IPS-18a (cell line): ENCODE measurements around the gene ANXA6.

Experiments used
- H3K27ac ChIP-seq: one replicate; pipeline ENCODE4 v1.5.1; 2013; ENCODE audit warnings: low read length
- H3K27me3 ChIP-seq: one replicate; pipeline ENCODE4 v1.6.1; 2013; ENCODE audit warnings: mild to moderate bottlenecking, low read length; ENCODE audit not compliant: control insufficient read depth, insufficient read depth
- H3K36me3 ChIP-seq: one replicate; pipeline ENCODE4 v1.6.1; 2013; ENCODE audit warnings: low read depth, low read length; ENCODE audit not compliant: control insufficient read depth
- H3K4me1 ChIP-seq: one replicate; pipeline ENCODE4 v1.6.1; 2013; ENCODE audit warnings: low read depth, low read length; ENCODE audit not compliant: control insufficient read depth
- H3K4me3 ChIP-seq: one replicate; pipeline ENCODE4 v1.5.1; 2013; ENCODE audit warnings: low read length
- H3K9ac ChIP-seq: one replicate; pipeline ENCODE4 v1.6.1; 2013; ENCODE audit warnings: mild to moderate bottlenecking, low read length, moderate library complexity
- H3K9me3 ChIP-seq: one replicate; pipeline ENCODE4 v1.6.1; 2013; ENCODE audit warnings: low read depth, low read length; ENCODE audit not compliant: control insufficient read depth

ANXA6 gene

GRCh38 chr5:151094852-151095245 is 62.7 kb downstream of the ANXA6 start:
- Histone ChIP-seq H3K4me3 (no peak overlapping the region), H3K27ac (no peak overlapping the region), H3K9ac (no peak overlapping the region)

GRCh38 chr5:151094030-151094851 is 63.3 kb downstream of the ANXA6 start:
- Histone ChIP-seq H3K9me3 (no peaks in the 10 kb centered on the region), H3K36me3 (no peaks in the 10 kb centered on the region), H3K9ac (no peak overlapping the region), H3K4me1 (peaks cover 19% of the 10 kb centered on the region), H3K27ac (no peak overlapping the region), H3K27me3 (no peaks in the 10 kb centered on the region), H3K4me3 (no peak overlapping the region)

More at GRCh38 chr5:151094852-151095245, 62.7 kb downstream of the ANXA6 start:
- Histone ChIP-seq H3K9me3 (no peaks in the 10 kb centered on the region), H3K27me3 (no peaks in the 10 kb centered on the region), H3K4me1 (peaks cover 19% of the 10 kb centered on the region), H3K36me3 (no peaks in the 10 kb centered on the region)

- H3K4me3 ChIP-seq, result no peak overlapping the region
- H3K36me3 ChIP-seq, result no peaks in the 10 kb centered on the region
- H3K9me3 ChIP-seq, result no peaks in the 10 kb centered on the region
- no peak overlapping the region for H3K27ac ChIP-seq
- H3K27me3 ChIP-seq, result no peaks in the 10 kb centered on the region
- no peak overlapping the region for H3K9ac ChIP-seq
- peaks cover 19% of the 10 kb centered on the region for H3K4me1 ChIP-seq
Observed at GRCh38 chr5:151093476-151093889, 64.1 kb downstream of the ANXA6 start.

- Histone ChIP-seq H3K4me3 (no peak overlapping the region), H3K9me3 (no peaks in the 10 kb centered on the region), H3K9ac (no peak overlapping the region), H3K27me3 (no peaks in the 10 kb centered on the region), H3K36me3 (no peaks in the 10 kb centered on the region), H3K4me1 (peaks cover 19% of the 10 kb centered on the region), H3K27ac (no peak overlapping the region)
Observed at GRCh38 chr5:151092762-151093161, 64.8 kb downstream of the ANXA6 start.

- Histone ChIP-seq H3K9me3 (no peaks in the 10 kb centered on the region), H3K9ac (no peak overlapping the region), H3K4me3 (no peak overlapping the region), H3K27me3 (no peaks in the 10 kb centered on the region), H3K27ac (no peak overlapping the region), H3K36me3 (no peaks in the 10 kb centered on the region), H3K4me1 (peaks cover 31% of the 10 kb centered on the region)
Observed at GRCh38 chr5:151089726-151090125, 67.9 kb downstream of the ANXA6 start.

GRCh38 chr5:151088986-151089385 is 68.6 kb downstream of the ANXA6 start:
- Histone ChIP-seq H3K27me3 (no peaks in the 10 kb centered on the region), H3K9me3 (no peaks in the 10 kb centered on the region), H3K4me1 (peaks cover 25% of the 10 kb centered on the region), H3K27ac (no peak overlapping the region), H3K36me3 (no peaks in the 10 kb centered on the region), H3K9ac (no peak overlapping the region), H3K4me3 (no peak overlapping the region)

GRCh38 chr5:151087486-151087885 is 70.1 kb downstream of the ANXA6 start:
- Histone ChIP-seq H3K27ac (no peak overlapping the region), H3K4me1 (peaks cover 12% of the 10 kb centered on the region), H3K27me3 (no peaks in the 10 kb centered on the region), H3K36me3 (no peaks in the 10 kb centered on the region), H3K9me3 (no peaks in the 10 kb centered on the region), H3K4me3 (no peak overlapping the region), H3K9ac (no peak overlapping the region)

- Histone ChIP-seq H3K27me3 (no peaks in the 10 kb centered on the region), H3K27ac (no peak overlapping the region), H3K36me3 (no peaks in the 10 kb centered on the region), H3K9ac (no peak overlapping the region), H3K4me1 (peaks cover 18% of the 10 kb centered on the region), H3K4me3 (no peak overlapping the region), H3K9me3 (no peaks in the 10 kb centered on the region)
Observed at GRCh38 chr5:151086905-151087360, 70.6 kb downstream of the ANXA6 start.

- Histone ChIP-seq H3K4me3 (no peak overlapping the region), H3K4me1 (peaks cover 24% of the 10 kb centered on the region), H3K27ac (no peak overlapping the region)
Observed at GRCh38 chr5:151086192-151086869, 71.2 kb downstream of the ANXA6 start.

GRCh38 chr5:151085517-151086041 is 72.0 kb downstream of the ANXA6 start:
- no peaks in the 10 kb centered on the region for H3K9me3 ChIP-seq
- H3K27ac ChIP-seq, result no peak overlapping the region
- H3K4me1 ChIP-seq, result peaks cover 25% of the 10 kb centered on the region
- H3K9ac ChIP-seq, result no peak overlapping the region
- H3K4me3 ChIP-seq, result no peak overlapping the region
- no peaks in the 10 kb centered on the region for H3K27me3 ChIP-seq
- H3K36me3 ChIP-seq, result no peaks in the 10 kb centered on the region

More at GRCh38 chr5:151086192-151086869, 71.2 kb downstream of the ANXA6 start:
- Histone ChIP-seq H3K27me3 (no peaks in the 10 kb centered on the region), H3K9ac (no peak overlapping the region), H3K9me3 (no peaks in the 10 kb centered on the region), H3K36me3 (no peaks in the 10 kb centered on the region)

GRCh38 chr5:151084363-151084762 is 73.2 kb downstream of the ANXA6 start:
- Histone ChIP-seq H3K4me1 (peaks cover 25% of the 10 kb centered on the region), H3K9ac (no peak overlapping the region), H3K36me3 (no peaks in the 10 kb centered on the region), H3K4me3 (no peak overlapping the region), H3K27me3 (peaks cover 9% of the 10 kb centered on the region), H3K9me3 (no peaks in the 10 kb centered on the region), H3K27ac (no peak overlapping the region)
